ENCODE results near the gene ZNF521. TPM values are rescaled to one million over a fixed set of nuclear protein-coding genes. Genes with fewer than 3 reads are reported as not detected.

ZNF521 gene
- total RNA-seq, 2 experiments from 2014 or later = 0.85 to 2.8 TPM

- intact Hi-C loops (cut with micrococcal nuclease; ENCODE audit: unreplicated experiment) = loop anchor here (10.0 kb wide), 1 partner anchor 130 kb away; no protein-coding TSS in a partner anchor
- BruUV-seq (replicated peaks) = no TSS peak
- H3K9me2 ChIP-seq (ENCODE audit: insufficient read depth, low read length) = no peaks in the 10 kb centered on the region
- no peak overlapping the region for H3K4me3 ChIP-seq (ENCODE audit: low read depth, low read length, poor library complexity, severe bottlenecking)
- POLR2A ChIA-PET = interaction anchor here (0.7 kb wide), 1 partner anchor 255 kb away, joined by 3 read pairs; no protein-coding TSS in a partner anchor
- no peak overlapping the region for H3K27ac ChIP-seq (ENCODE audit: low read depth, low read length, poor library complexity, severe bottlenecking)
- no peaks in the 10 kb centered on the region for H3K36me3 ChIP-seq (ENCODE audit: insufficient read depth, low read length)
- no peaks in the 10 kb centered on the region for H4K20me1 ChIP-seq (ENCODE audit: insufficient read depth, low read length)
- H2AFZ ChIP-seq (ENCODE audit: low read length) = no peak overlapping the region
- TF ChIP-seq, protein P1, sequence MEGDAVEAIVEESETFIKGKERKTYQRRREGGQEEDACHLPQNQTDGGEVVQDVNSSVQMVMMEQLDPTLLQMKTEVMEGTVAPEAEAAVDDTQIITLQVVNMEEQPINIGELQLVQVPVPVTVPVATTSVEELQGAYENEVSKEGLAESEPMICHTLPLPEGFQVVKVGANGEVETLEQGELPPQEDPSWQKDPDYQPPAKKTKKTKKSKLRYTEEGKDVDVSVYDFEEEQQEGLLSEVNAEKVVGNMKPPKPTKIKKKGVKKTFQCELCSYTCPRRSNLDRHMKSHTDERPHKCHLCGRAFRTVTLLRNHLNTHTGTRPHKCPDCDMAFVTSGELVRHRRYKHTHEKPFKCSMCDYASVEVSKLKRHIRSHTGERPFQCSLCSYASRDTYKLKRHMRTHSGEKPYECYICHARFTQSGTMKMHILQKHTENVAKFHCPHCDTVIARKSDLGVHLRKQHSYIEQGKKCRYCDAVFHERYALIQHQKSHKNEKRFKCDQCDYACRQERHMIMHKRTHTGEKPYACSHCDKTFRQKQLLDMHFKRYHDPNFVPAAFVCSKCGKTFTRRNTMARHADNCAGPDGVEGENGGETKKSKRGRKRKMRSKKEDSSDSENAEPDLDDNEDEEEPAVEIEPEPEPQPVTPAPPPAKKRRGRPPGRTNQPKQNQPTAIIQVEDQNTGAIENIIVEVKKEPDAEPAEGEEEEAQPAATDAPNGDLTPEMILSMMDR (conservative IDR thresholded peaks at IDR 0.05; ENCODE audit: low read length) = no peak
- no peak for TF ChIP-seq EZH2phosphoT487 (IDR thresholded peaks at IDR 0.05; ENCODE audit: borderline replicate concordance, low read depth, low read length)
- H3K4me2 ChIP-seq (ENCODE audit: low read length) = no peak overlapping the region
- CTCF ChIA-PET (ENCODE audit: unreplicated experiment) = no interaction called here
- no peaks in the 10 kb centered on the region for H3K9me3 ChIP-seq (ENCODE audit: low read length)
- no peak for DNase-seq (ENCODE audit: low spot score)
- H3K79me2 ChIP-seq (ENCODE audit: insufficient read depth, low read depth, low read length) = no peaks in the 10 kb centered on the region
- H3K4me1 ChIP-seq (ENCODE audit: insufficient read depth, low read length, poor library complexity, severe bottlenecking) = no peaks in the 10 kb centered on the region
Measured at GRCh38 chr18:25365242-25365641, 13.3 kb upstream of the ZNF521 start.

DNA sequence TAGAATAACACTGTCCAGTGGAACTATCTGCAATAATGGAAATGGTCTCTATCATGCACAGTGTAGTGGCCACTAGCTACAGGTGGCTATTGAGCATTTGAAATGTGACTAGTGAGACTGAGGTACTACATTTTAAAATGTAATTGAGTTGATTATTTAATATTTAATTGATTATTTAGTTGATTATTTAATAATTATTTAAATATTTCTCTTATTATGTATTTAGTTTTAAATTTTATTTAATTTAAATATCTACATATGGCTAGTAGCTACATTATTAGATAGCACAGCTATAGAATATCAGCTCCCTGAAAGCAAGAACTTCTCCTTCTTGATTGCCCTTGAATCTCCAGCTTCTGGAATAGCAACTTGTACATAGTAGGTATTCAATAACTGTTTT, 12.8 kb upstream of the ZNF521 start:
- H3K4me3 ChIP-seq (ENCODE audit: low read depth, low read length, poor library complexity, severe bottlenecking) = no peak overlapping the region
- no peaks in the 10 kb centered on the region for H4K20me1 ChIP-seq (ENCODE audit: insufficient read depth, low read length)
- intact Hi-C loops (cut with micrococcal nuclease; ENCODE audit: unreplicated experiment) = loop anchor here (10.0 kb wide), 1 partner anchor 130 kb away; no protein-coding TSS in a partner anchor
- H3K9me3 ChIP-seq (ENCODE audit: low read length) = no peaks in the 10 kb centered on the region
- H3K27ac ChIP-seq (ENCODE audit: low read depth, low read length, poor library complexity, severe bottlenecking) = no peak overlapping the region
- ChIA-PET CTCF (ENCODE audit: unreplicated experiment) (no interaction called here), POLR2A (interaction anchor here (0.7 kb wide), 1 partner anchor 254 kb away, joined by 3 read pairs; no protein-coding TSS in a partner anchor)
- no peak overlapping the region for H2AFZ ChIP-seq (ENCODE audit: low read length)
- no peaks in the 10 kb centered on the region for H3K36me3 ChIP-seq (ENCODE audit: insufficient read depth, low read length)
- no peak for DNase-seq (ENCODE audit: low spot score)
- BruUV-seq (replicated peaks) = no TSS peak
- no peak for TF ChIP-seq EZH2phosphoT487 (IDR thresholded peaks at IDR 0.05; ENCODE audit: borderline replicate concordance, low read depth, low read length)
- TF ChIP-seq, protein P1 (conservative IDR thresholded peaks at IDR 0.05; ENCODE audit: low read length) = no peak
- no peak overlapping the region for H3K4me2 ChIP-seq (ENCODE audit: low read length)
- no peaks in the 10 kb centered on the region for H3K4me1 ChIP-seq (ENCODE audit: insufficient read depth, low read length, poor library complexity, severe bottlenecking)
- no peaks in the 10 kb centered on the region for H3K9me2 ChIP-seq (ENCODE audit: insufficient read depth, low read length)
- no peaks in the 10 kb centered on the region for H3K79me2 ChIP-seq (ENCODE audit: insufficient read depth, low read depth, low read length)

DNA sequence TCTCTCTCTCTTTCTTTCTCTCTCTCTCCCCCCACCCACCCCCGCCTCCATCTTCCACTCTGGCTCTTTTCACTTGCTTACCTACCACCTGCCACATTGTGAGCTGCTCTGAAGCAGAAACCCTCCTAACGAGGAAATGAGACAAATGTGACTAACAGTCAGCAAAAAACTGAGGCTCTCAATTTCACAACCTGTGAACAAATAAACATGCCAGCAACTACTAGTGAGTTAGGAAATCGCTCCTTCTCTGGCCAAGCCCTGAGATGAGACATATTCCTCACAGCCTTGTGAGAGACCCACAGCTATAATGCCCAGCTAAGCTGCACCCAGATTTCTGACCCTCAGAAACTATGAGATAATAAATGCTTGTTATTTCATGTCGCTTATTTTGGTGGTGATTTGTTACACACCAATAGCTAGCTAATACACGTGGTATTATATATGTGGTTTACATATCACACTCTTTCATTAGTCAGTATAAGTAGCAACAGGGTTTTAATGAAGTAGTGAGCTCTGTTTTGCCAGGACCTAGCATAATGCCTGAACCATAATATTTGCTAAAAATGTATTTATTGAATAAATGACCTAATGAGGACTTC, 8.4 kb upstream of the ZNF521 start:
- Histone ChIP-seq H3K36me3 (ENCODE audit: insufficient read depth, low read length) (no peaks in the 10 kb centered on the region), H4K20me1 (ENCODE audit: insufficient read depth, low read length) (no peaks in the 10 kb centered on the region), H3K4me2 (ENCODE audit: low read length) (no peak overlapping the region), H3K9me2 (ENCODE audit: insufficient read depth, low read length) (no peaks in the 10 kb centered on the region), H3K4me1 (ENCODE audit: insufficient read depth, low read length, poor library complexity, severe bottlenecking) (no peaks in the 10 kb centered on the region), H3K4me3 (ENCODE audit: low read depth, low read length, poor library complexity, severe bottlenecking) (no peak overlapping the region), H3K27ac (ENCODE audit: low read depth, low read length, poor library complexity, severe bottlenecking) (no peak overlapping the region), H3K79me2 (ENCODE audit: insufficient read depth, low read depth, low read length) (no peaks in the 10 kb centered on the region), H2AFZ (ENCODE audit: low read length) (no peak overlapping the region), H3K9me3 (ENCODE audit: low read length) (no peaks in the 10 kb centered on the region)
- BruUV-seq (replicated peaks) = no TSS peak
- ChIA-PET CTCF (ENCODE audit: unreplicated experiment) (no interaction called here), POLR2A (interaction anchor here (0.7 kb wide), 1 partner anchor 1501 kb away, joined by 6 read pairs; no protein-coding TSS in a partner anchor)
- TF ChIP-seq, protein P1 (conservative IDR thresholded peaks at IDR 0.05; ENCODE audit: low read length) = no peak
- intact Hi-C loops (cut with micrococcal nuclease; ENCODE audit: unreplicated experiment) = loop anchor here (10.0 kb wide), 1 partner anchor 134 kb away; no protein-coding TSS in a partner anchor
- no peak for DNase-seq (ENCODE audit: low spot score)

All from OCI-LY7 (cell line).